Measurements from ENCODE around the gene CHMP6. TPM values are rescaled to one million over a fixed set of nuclear protein-coding genes. Genes with fewer than 3 reads are reported as not detected.
A peak's percentile ranks its signal among the peaks of the same experiment; 100 is the strongest.

CHMP6 gene
- total RNA-seq, 2 donors from 2014 or later, result 28.4 to 32.5 TPM

- H3K36me3 ChIP-seq (ENCODE audit: control insufficient read depth, insufficient read depth, low read length), result peaks cover 11% of the 10 kb centered on the region
- H3K4me1 Mint-ChIP-seq, result peaks cover 5% of the 10 kb centered on the region
- no peak for TF ChIP-seq CTCF (conservative IDR thresholded peaks at IDR 0.05)
- H3K9me3 ChIP-seq (ENCODE audit: control insufficient read depth, low read length), result no peaks in the 10 kb centered on the region
- no peak overlapping the region for H3K27ac ChIP-seq (ENCODE audit: low read depth, low read length)
- peaks cover 5% of the 10 kb centered on the region for H3K4me1 ChIP-seq (ENCODE audit: control insufficient read depth, insufficient read depth, low read length)
- peaks cover 2% of the 10 kb centered on the region for H3K27me3 Mint-ChIP-seq (ENCODE audit: insufficient read depth)
- H3K36me3 Mint-ChIP-seq (ENCODE audit: low read depth), result peaks cover 15% of the 10 kb centered on the region
- WGBS, 2 experiments (ENCODE audit: insufficient coverage in 1 of 2, insufficient read length in 1 of 2), result 5 to 25% methylated on average over 20 to 90 of the region's 90 CpGs
- no peaks in the 10 kb centered on the region for H3K9me3 Mint-ChIP-seq
- H3K4me3 ChIP-seq (ENCODE audit: low read length), result peak overlapping the region; percentile 81
- no peak overlapping the region for H3K27ac Mint-ChIP-seq
- H3K4me3 Mint-ChIP-seq, result peak overlapping the region; percentile 58
- no peaks in the 10 kb centered on the region for H3K27me3 ChIP-seq (ENCODE audit: control insufficient read depth, insufficient read depth, low read length, poor library complexity, severe bottlenecking)
- H3K9ac ChIP-seq (ENCODE audit: extremely low read depth, low read length, poor library complexity, severe bottlenecking), result peak overlapping the region; percentile 41
- peak; percentile 80 for DNase-seq
These were observed 671 bp downstream of the CHMP6 start for GRCh38 chr17:80992077-80992947.

- Mint-ChIP-seq H3K4me3 (peak overlapping the region; percentile 58), H3K27me3 (ENCODE audit: insufficient read depth) (peaks cover 2% of the 10 kb centered on the region), H3K27ac (no peak overlapping the region), H3K4me1 (peaks cover 5% of the 10 kb centered on the region), H3K9me3 (no peaks in the 10 kb centered on the region), H3K36me3 (ENCODE audit: low read depth) (peaks cover 15% of the 10 kb centered on the region)
- DNase-seq, result peak; percentile 44
- H3K27ac ChIP-seq (ENCODE audit: low read depth, low read length), result no peak overlapping the region
- H3K9me3 ChIP-seq (ENCODE audit: control insufficient read depth, low read length), result no peaks in the 10 kb centered on the region
- no peaks in the 10 kb centered on the region for H3K27me3 ChIP-seq (ENCODE audit: control insufficient read depth, insufficient read depth, low read length, poor library complexity, severe bottlenecking)
- H3K36me3 ChIP-seq (ENCODE audit: control insufficient read depth, insufficient read depth, low read length), result peaks cover 13% of the 10 kb centered on the region
- peak overlapping the region; percentile 81 for H3K4me3 ChIP-seq (ENCODE audit: low read length)
- H3K9ac ChIP-seq (ENCODE audit: extremely low read depth, low read length, poor library complexity, severe bottlenecking), result peak overlapping the region; percentile 41
- WGBS, 2 experiments (ENCODE audit: insufficient coverage in 1 of 2, insufficient read length in 1 of 2), result 80 to 82% methylated on average over 13 to 18 of the region's 18 CpGs
- H3K4me1 ChIP-seq (ENCODE audit: control insufficient read depth, insufficient read depth, low read length), result peaks cover 3% of the 10 kb centered on the region
- no peak for TF ChIP-seq CTCF (conservative IDR thresholded peaks at IDR 0.05)
These were observed 1.4 kb downstream of the CHMP6 start for GRCh38 chr17:80992948-80993624.

- Mint-ChIP-seq H3K4me1 (peaks cover 5% of the 10 kb centered on the region), H3K9me3 (no peaks in the 10 kb centered on the region), H3K36me3 (ENCODE audit: low read depth) (peaks cover 26% of the 10 kb centered on the region), H3K27ac (no peak overlapping the region), H3K4me3 (no peak overlapping the region), H3K27me3 (ENCODE audit: insufficient read depth) (no peaks in the 10 kb centered on the region)
- peaks cover 30% of the 10 kb centered on the region for H3K36me3 ChIP-seq (ENCODE audit: control insufficient read depth, insufficient read depth, low read length)
- H3K27ac ChIP-seq (ENCODE audit: low read depth, low read length), result no peak overlapping the region
- H3K4me1 ChIP-seq (ENCODE audit: control insufficient read depth, insufficient read depth, low read length), result no peaks in the 10 kb centered on the region
- 96% methylated on average over 4 to 13 of the region's 13 CpGs for WGBS, 2 experiments (ENCODE audit: insufficient coverage in 1 of 2, insufficient read length in 1 of 2)
- no peak for DNase-seq
- H3K4me3 ChIP-seq (ENCODE audit: low read length), result no peak overlapping the region
- TF ChIP-seq CTCF (conservative IDR thresholded peaks at IDR 0.05), result no peak
- H3K9me3 ChIP-seq (ENCODE audit: control insufficient read depth, low read length), result no peaks in the 10 kb centered on the region
- H3K27me3 ChIP-seq (ENCODE audit: control insufficient read depth, insufficient read depth, low read length, poor library complexity, severe bottlenecking), result no peaks in the 10 kb centered on the region
- no peak overlapping the region for H3K9ac ChIP-seq (ENCODE audit: extremely low read depth, low read length, poor library complexity, severe bottlenecking)
These were observed 3.5 kb downstream of the CHMP6 start for GRCh38 chr17:80995131-80995530.
